Heart left ventricle (tissue), 16 donors: Measurements from ENCODE around the gene CACNA1S. TPM values are rescaled to one million over a fixed set of nuclear protein-coding genes. Genes with fewer than 3 reads are reported as not detected.

Source experiments
- ATAC-seq, 4 donors: fragments of 200-7000 bp; cut with Tn5 transposase; one replicate each; pipeline ENCODE4 v1.9.1; 2020 to 2022; ENCODE audit warnings: moderate library complexity in 4 of 4, mild to moderate bottlenecking in 3 of 4, moderate number of reproducible peaks in 1 of 4
- DNase-seq, 5 donors: peaks; one replicate each; pipeline ENCODE4 v3.0.0-alpha.2; 2020
- H3K27ac ChIP-seq, 12 donors: fragments of 200-600 bp; sonication (generic) in 4 of 12; one replicate each; pipeline versions ENCODE4 v1.5.0 to v1.8.0; 2016 to 2022; ENCODE audit warnings: mild to moderate bottlenecking in 2 of 12
- H3K27me3 ChIP-seq, 9 donors: fragments of 200-600 bp; sonication (generic) in 2 of 9; one replicate each; pipeline versions ENCODE4 v1.5.1 to v1.8.0; 2016 to 2022; ENCODE audit warnings: mild to moderate bottlenecking in 3 of 9
- H3K36me3 ChIP-seq, 9 donors: fragments of 200-600 bp; sonication (generic) in 2 of 9; one replicate each; pipeline versions ENCODE4 v1.5.0 to v1.8.0; 2018 to 2022; ENCODE audit warnings: mild to moderate bottlenecking in 2 of 9
- H3K4me1 ChIP-seq, 12 donors: fragments of 200-600 bp; sonication (generic) in 4 of 12; one replicate each; pipeline versions ENCODE4 v1.5.0 to v1.8.0; 2016 to 2022; ENCODE audit warnings: mild to moderate bottlenecking in 3 of 12
- H3K4me3 ChIP-seq, 12 donors: fragments of 200-600 bp; sonication (generic) in 4 of 12; one replicate each; pipeline versions ENCODE4 v1.5.0 to v1.8.0; 2017 to 2022; ENCODE audit warnings: mild to moderate bottlenecking in 9 of 12, moderate library complexity in 4 of 12
- H3K9me3 ChIP-seq, 12 donors: fragments of 200-600 bp; sonication (generic) in 4 of 12; one replicate each; pipeline versions ENCODE4 v1.5.0 to v1.8.0; 2016 to 2022; ENCODE audit warnings: mild to moderate bottlenecking in 1 of 12
- CTCF ChIP-seq, 12 donors: fragments of 200-600 bp; sonication (generic) in 4 of 12; IDR thresholded peaks; one replicate each; pipeline versions ENCODE4 v1.5.0 to v1.8.0; 2018 to 2022; ENCODE audit warnings: antibody characterized with exemption in 12 of 12, mild to moderate bottlenecking in 5 of 12
- POLR2A ChIP-seq, 2 donors: fragments of 450-650 bp; IDR thresholded peaks; one replicate each; pipeline ENCODE4 v1.6.1; 2017; ENCODE audit warnings: antibody characterized with exemption in 2 of 2, mild to moderate bottlenecking in 2 of 2, moderate library complexity in 2 of 2
- WGBS, 4 donors: extraction: QIAGEN DNeasy Blood & Tissue Kit in 2 of 4; methylation state at CpG; one replicate each; pipeline versions ENCODE4 v1.1.5 to v1.1.7; 2013 to 2018; 5-methylcytosine and 5-hydroxymethylcytosine counted together
- intact Hi-C, 10 donors: fragments of 100-400 bp; cut with DNase I; formaldehyde crosslinking; loops; one replicate each; pipeline versions ENCODE4 v1.11.1 to v1.14.2; 2022
- polyA plus RNA-seq, 2 donors: library from polyadenylated mRNA; stranded (reverse); fragments of 200-250 nt; gene quantifications; one replicate each; pipeline ENCODE4 v1.2.3, GENCODE V29; 2013
- total RNA-seq, 9 donors: library from RNA; depleted of rRNA in 2 of 9; stranded (reverse); fragments of >200 nt in 2 of 9; fragmentation: NEBNext Ultra II Directional in 3 of 9; extraction: Animal tissue kit (Norgen Biotek cat#: 25700) in 3 of 9; gene quantifications; one replicate each; pipeline versions ENCODE4 v1.1.0 to v1.2.4, GENCODE V29; 2016 to 2023
- donor health status: ischemic (EF 13 %, LVEDD 7.1; RV severe dilation, severe dysfunction).
- donor health status: healthy with polysubstance abuse.
- donor health status: DM: no; HTN: yes; CAD: no.
- donor health status: DM: no; HTN: no; CAD: no.
- donor health status: ischemic (EF 25% LVEDD 6.9; RV normal size, moderate dysfunction).
- donor health status: ischemic (EF 25% LVEDD 5.7; RV mildly dilated, moderate dysfunction).
- donor health status: healthy.
- donor health status: DM: yes; HTN: yes; CAD: no.
- donor health status: ischemic (EF 35%, LVEDD 5.7; RV mildly dilated, moderate dysfunction).
- donor health status: nonischemic (EF 11% LVEDD 7.7; RV severe dilation, severe dysfunction).
- donor health status: DM: yes; HTN: yes; CAD: no.
- donor health status: PGD.
- donor health status: ischemic (EF 29% LVEDD 5.4; RV normal size, mild dysfunction).
- donor health status: nonischemic (EF 23%, LVEDD 6.1; RV moderate dilation, normal function).

Gene CACNA1S
- total and polyA plus RNA-seq, 11 donors: not detected

DNA sequence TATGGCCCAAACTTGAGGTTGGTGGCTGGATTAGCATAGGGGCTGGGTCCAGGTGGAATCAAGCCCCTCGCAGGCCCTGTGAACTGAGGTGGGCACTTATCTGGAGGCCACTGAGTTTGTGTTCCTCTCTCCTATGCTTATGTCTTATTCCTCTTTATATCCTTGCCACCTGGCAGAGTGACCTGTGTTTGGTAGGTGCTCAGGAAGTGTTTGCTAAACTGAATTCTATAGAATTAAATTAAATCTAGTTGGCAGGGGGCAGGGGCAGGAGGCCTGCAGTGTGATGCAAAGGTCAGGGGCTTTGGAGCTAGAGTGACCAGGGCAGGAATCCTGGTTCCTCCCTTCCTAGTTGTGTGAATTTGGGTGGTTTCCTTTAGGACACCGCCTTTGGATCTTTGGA is 43.1 kb upstream of the CACNA1S start:
- 80 to 89% (median 85%) methylated on average over 2 of the region's 2 CpGs for WGBS, 4 donors

GRCh38 chr1:201154389-201155165 is 42.4 kb upstream of the CACNA1S start, which contains the start of gene TMEM9:
TSS of gene TMEM9 (minus strand) at chr1:201154474. CDS start at chr1:201153923, 551 bp downstream.
- H3K36me3 ChIP-seq: peaks cover 0 to 26% (median 18%) of the 10 kb centered on the region in 9 donors
- peaks cover 0 to 20% (median 13%) of the 10 kb centered on the region in 12 donors for H3K4me1 ChIP-seq
- peak; percentile 96 to 99 (median 98) for ATAC-seq
- intact Hi-C loops: loop anchor here in 2 of 10 donors (1.0 to 10.0 kb wide), 3 partner anchors 16 to 70 kb away; no protein-coding TSS in a partner anchor
- WGBS, 4 donors: 7 to 14% (median 11%) methylated on average over 26 to 31 of the region's 31 CpGs
- H3K27me3 ChIP-seq: no peaks in the 10 kb centered on the region
- peak; percentile 96 to 99 (median 98) for DNase-seq
- peak within 1 kb of the TSS; percentile 78 to 100 (median 90) for H3K4me3 ChIP-seq
- no peaks in the 10 kb centered on the region for H3K9me3 ChIP-seq
- H3K27ac ChIP-seq: peak within 1 kb of the TSS in 11 of 12 donors; percentile 6 to 83 (median 63)
- TF ChIP-seq CTCF (IDR thresholded peaks at IDR 0.05) (no peak), POLR2A (IDR thresholded peaks at IDR 0.05) (no peak)

More for the DNA sequence above, 43.1 kb upstream of the CACNA1S start:
- H3K27me3 ChIP-seq: no peaks in the 10 kb centered on the region
- ATAC-seq: no peak
- H3K4me3 ChIP-seq: no peak overlapping the region
- peaks cover 0 to 18% (median 13%) of the 10 kb centered on the region in 9 donors for H3K36me3 ChIP-seq
- no peaks in the 10 kb centered on the region for H3K9me3 ChIP-seq
- peaks cover 0 to 20% (median 13%) of the 10 kb centered on the region in 12 donors for H3K4me1 ChIP-seq
- H3K27ac ChIP-seq: no peak overlapping the region
- intact Hi-C loops: loop anchor here in 1 of 10 donors (10.0 kb wide), 1 partner anchor 69 kb away; no protein-coding TSS in a partner anchor
- DNase-seq: no peak
- TF ChIP-seq POLR2A (IDR thresholded peaks at IDR 0.05) (no peak), CTCF (IDR thresholded peaks at IDR 0.05) (no peak)

GRCh38 chr1:201153474-201154388 is 41.5 kb upstream of the CACNA1S start:
- no peak for TF ChIP-seq CTCF (IDR thresholded peaks at IDR 0.05)
- TF ChIP-seq POLR2A (IDR thresholded peaks at IDR 0.05): no peak
- Histone ChIP-seq H3K4me3 (peak overlapping the region; percentile 78 to 100 (median 90)), H3K27ac (peak overlapping the region in 10 of 12 donors; percentile 6 to 83 (median 64)), H3K4me1 (peaks cover 0 to 20% (median 13%) of the 10 kb centered on the region in 12 donors), H3K36me3 (peaks cover 0 to 34% (median 20%) of the 10 kb centered on the region in 9 donors), H3K9me3 (no peaks in the 10 kb centered on the region), H3K27me3 (no peaks in the 10 kb centered on the region)
- peak; percentile 68 to 85 (median 81) for ATAC-seq
- intact Hi-C loops: loop anchor here in 2 of 10 donors (1.0 to 10.0 kb wide), 3 partner anchors 17 to 71 kb away; no protein-coding TSS in a partner anchor
- DNase-seq: no peak
- WGBS, 4 donors: 3 to 5% (median 4%) methylated on average over 27 to 37 of the region's 37 CpGs
